GM12878 (cell line): Measurements from ENCODE around the gene PALLD. TPM values are rescaled to one million over a fixed set of nuclear protein-coding genes. Genes with fewer than 3 reads are reported as not detected.
A peak's percentile ranks its signal among the peaks of the same experiment; 100 is the strongest.

Experiments used
- ATAC-seq: fragments of 200-7000 bp; cut with Tn5 transposase; 3 replicates; pipeline ENCODE4 v1.9.1; 2020; ENCODE audit warnings: mild to moderate bottlenecking, moderate library complexity
- BruUV-seq: library from RNA; stranded (reverse); fragments of 400-500 nt; replicated peaks from 2 replicates; lab custom pipeline; 2021; lab: Mats Ljungman, UMichigan
- CTCF ChIA-PET: fragments of 300-600 bp; sonication (Branson Sonifier 250); formaldehyde crosslinking; extraction: SDS; loops from one replicate; lab custom pipeline; 2021; ENCODE audit warnings: inconsistent platforms; lab: Yijun Ruan, JAX
- POLR2A ChIA-PET: fragments of 350-600 bp; formaldehyde crosslinking; extraction: SDS; loops from one replicate; lab custom pipeline; 2021; ENCODE audit warnings: inconsistent platforms; lab: Charles Lee
- RAD21 ChIA-PET: fragments of 300-600 bp; sonication (Branson Sonifier 250); formaldehyde crosslinking; loops from one replicate; lab custom pipeline; 2023; ENCODE audit warnings: antibody characterized with exemption; ENCODE audit not compliant: unreplicated experiment; lab: Charles Lee
- SMC1A ChIA-PET: fragments of 300-600 bp; sonication (Branson Sonifier 250); formaldehyde crosslinking; loops from one replicate; lab custom pipeline; 2023; ENCODE audit not compliant: unreplicated experiment, uncharacterized antibody; lab: Charles Lee
- DNase-seq: peaks from one replicate; pipeline ENCODE4 v3.0.0-alpha.2; 2011; ENCODE audit warnings: low read depth, low spot score
- FAIRE-seq: peaks from 3 replicates; lab custom pipeline; 2011; peaks lifted over from hg19 to GRCh38; lab: Jason Lieb, UNC
- H2AFZ ChIP-seq: 2 replicates; pipeline ENCODE4 v1.6.0; 2011; ENCODE audit warnings: low read depth, low read length, control low read depth; ENCODE audit not compliant: control insufficient read depth
- H3K27ac ChIP-seq: 2 replicates; pipeline ENCODE4 v1.5.1; 2011; ENCODE audit warnings: control low read depth; ENCODE audit not compliant: control insufficient read depth, insufficient read depth
- H3K27me3 ChIP-seq, 2 experiments: replicated peaks in 1 of 2; 2 replicates each; pipeline versions ENCODE4 v1.6.0 to v1.6.1; 2011; ENCODE audit warnings: low read length in 1 of 2; ENCODE audit not compliant: control insufficient read depth in 2 of 2, insufficient read depth in 2 of 2
- H3K36me3 ChIP-seq, 2 experiments: 2 replicates each; pipeline ENCODE4 v1.5.1; 2011; ENCODE audit warnings: low read length in 1 of 2; ENCODE audit not compliant: control insufficient read depth in 2 of 2, insufficient read depth in 2 of 2
- H3K4me1 ChIP-seq: 2 replicates; pipeline ENCODE4 v1.6.1; 2011; ENCODE audit warnings: mild to moderate bottlenecking, low read length, moderate library complexity, mixed read lengths; ENCODE audit not compliant: control insufficient read depth, insufficient read depth
- H3K4me2 ChIP-seq: 2 replicates; pipeline ENCODE4 v1.6.0; 2011; ENCODE audit warnings: control low read depth; ENCODE audit not compliant: control insufficient read depth, insufficient read depth
- H3K4me3 ChIP-seq: fragments of 200-600 bp; sonication (generic); 2 replicates; pipeline ENCODE4 v1.5.1; 2016
- H3K79me2 ChIP-seq: 2 replicates; pipeline ENCODE4 v1.6.0; 2011; ENCODE audit warnings: low read length; ENCODE audit not compliant: control insufficient read depth, insufficient read depth
- H3K9ac ChIP-seq: 2 replicates; pipeline ENCODE4 v1.8.0; 2011; ENCODE audit warnings: low read length, control low read depth, mixed read lengths; ENCODE audit not compliant: control insufficient read depth, insufficient read depth
- H3K9me3 ChIP-seq: replicated peaks from 3 replicates; pipeline ENCODE4 v1.5.1; 2011; ENCODE audit warnings: mild to moderate bottlenecking, low read length; ENCODE audit not compliant: control insufficient read depth, insufficient read depth
- H4K20me1 ChIP-seq: 2 replicates; pipeline ENCODE4 v1.6.0; 2011; ENCODE audit not compliant: control insufficient read depth, insufficient read depth
- BACH1 ChIP-seq: fragments of 450-650 bp; IDR thresholded peaks from 2 replicates; pipeline ENCODE4 v1.6.1; 2017; ENCODE audit warnings: mild to moderate bottlenecking, borderline replicate concordance
- BMI1 ChIP-seq: fragments of 450-650 bp; IDR thresholded peaks from 2 replicates; pipeline ENCODE4 v1.6.1; 2016; ENCODE audit warnings: mild to moderate bottlenecking, moderate library complexity, borderline replicate concordance
- EGR1 ChIP-seq, 2 experiments: IDR thresholded peaks; 1 replicate in 1 of 2; 2 replicates in 1 of 2; pipeline ENCODE4 v1.6.1; 2011 to 2012; ENCODE audit warnings: low read depth in 2 of 2, low read length in 2 of 2, borderline replicate concordance in 1 of 2, mild to moderate bottlenecking in 1 of 2, moderate library complexity in 1 of 2
- GATAD2B ChIP-seq: fragments of 450-650 bp; conservative IDR thresholded peaks from 2 replicates; pipeline ENCODE4 v1.6.1; 2017; ENCODE audit warnings: low read depth, mild to moderate bottlenecking, moderate library complexity
- IRF4 ChIP-seq: IDR thresholded peaks from 2 replicates; pipeline ENCODE4 v1.6.1; 2011; ENCODE audit warnings: low read depth, low read length
- LARP7 ChIP-seq: fragments of 450-650 bp; IDR thresholded peaks from 2 replicates; pipeline ENCODE4 v1.6.1; 2017; ENCODE audit warnings: mild to moderate bottlenecking
- NFYB ChIP-seq: IDR thresholded peaks from 2 replicates; pipeline ENCODE4 v1.6.1; 2011; ENCODE audit warnings: low read depth, mild to moderate bottlenecking, low read length, improper control_type of control experiment, moderate library complexity; ENCODE audit not compliant: insufficient read depth
- NR2C1 ChIP-seq: fragments of 450-650 bp; IDR thresholded peaks from 2 replicates; pipeline ENCODE4 v1.6.1; 2017; ENCODE audit warnings: antibody characterized with exemption, mild to moderate bottlenecking, moderate library complexity
- NR2C2 ChIP-seq: IDR thresholded peaks from 2 replicates; pipeline ENCODE4 v1.6.1; 2011; ENCODE audit warnings: borderline replicate concordance, low read depth; ENCODE audit not compliant: control insufficient read depth, insufficient read length
- PML ChIP-seq: IDR thresholded peaks from 2 replicates; pipeline ENCODE4 v1.6.1; 2012; ENCODE audit warnings: low read length, inconsistent platforms
- POLR2A ChIP-seq: IDR thresholded peaks from 2 replicates; pipeline ENCODE4 v1.6.1; 2011; ENCODE audit warnings: low read depth, mild to moderate bottlenecking, low read length
- RELA ChIP-seq: fragments of 450-650 bp; IDR thresholded peaks from 2 replicates; pipeline ENCODE4 v1.8.0; 2014; ENCODE audit warnings: borderline replicate concordance; ENCODE audit not compliant: partially characterized antibody
- SIX5 ChIP-seq: IDR thresholded peaks from 2 replicates; pipeline ENCODE4 v1.6.1; 2011; ENCODE audit warnings: mild to moderate bottlenecking, low read depth, low read length, moderate library complexity; ENCODE audit not compliant: severe bottlenecking
- SP1 ChIP-seq: IDR thresholded peaks from one replicate; pipeline ENCODE4 v1.6.1; 2011; ENCODE audit warnings: low read depth, low read length
- WRNIP1 ChIP-seq: IDR thresholded peaks from 2 replicates; pipeline ENCODE4 v1.6.1; 2011; ENCODE audit warnings: low read depth, low read length, improper control_type of control experiment, borderline replicate concordance
- ZNF207 ChIP-seq: fragments of 450-650 bp; IDR thresholded peaks from 2 replicates; pipeline ENCODE4 v1.6.1; 2014; ENCODE audit warnings: antibody characterized with exemption, mild to moderate bottlenecking, borderline replicate concordance
- ZNF622 ChIP-seq: fragments of 450-650 bp; IDR thresholded peaks from 2 replicates; pipeline ENCODE4 v1.6.1; 2017; ENCODE audit warnings: mild to moderate bottlenecking, inconsistent platforms
- whole genome bisulfite sequencing: methylation state at CpG from one replicate; pipeline ENCODE4 v1.1.6; 2016; ENCODE audit warnings: low lambda C conversion rate; ENCODE audit not compliant: insufficient replicate concordance, insufficient coverage; ENCODE audit errors: missing lambda C conversion rate; 5-methylcytosine and 5-hydroxymethylcytosine counted together
- in situ Hi-C: fragments of 300-500 bp; cut with MboI; formaldehyde crosslinking; loops from 9 replicates; pipeline ENCODE4 v1.14.3; 2018; ENCODE audit warnings: mixed read lengths
- intact Hi-C: fragments of 100-400 bp; cut with micrococcal nuclease; formaldehyde crosslinking; loops from one replicate; pipeline ENCODE4 v1.14.2; 2022; ENCODE audit not compliant: unreplicated experiment
- polyA plus RNA-seq, 11 experiments: library from polyadenylated mRNA; depleted of rRNA in 4 of 11; unstranded in 6 of 11; stranded (reverse) in 5 of 11; fragments of >200 nt; fragmentation: Nextera tagmentation in 4 of 11; fragmentation: Illumina TruSeq in 1 of 11; extraction: Ambion mirVana in 4 of 11; extraction: Trizol in 1 of 11; gene quantifications; 1 replicate in 1 of 11; 2 replicates in 10 of 11; pipeline versions ENCODE4 v1.2.1 to v1.2.3, GENCODE V29; 2011 to 2016; ENCODE audit warnings: inconsistent platforms in 2 of 11, missing spikeins in 2 of 11, low read depth in 1 of 11
- total RNA-seq, 4 experiments: library from RNA; depleted of rRNA in 3 of 4; stranded (reverse); fragments of >200 nt in 3 of 4; fragmentation: Illumina TruSeq in 1 of 4; extraction: Trizol in 1 of 4; gene quantifications; 2 replicates each; pipeline versions ENCODE4 v1.2.1 to v1.2.3, GENCODE V29; 2013 to 2021
- TF ChIP-seq, protein P1 (sequence below): fragments of 450-650 bp; IDR thresholded peaks from 2 replicates; pipeline ENCODE4 v1.6.1; 2016; ENCODE audit warnings: mild to moderate bottlenecking
- TF ChIP-seq, protein P2 (sequence below): IDR thresholded peaks from 2 replicates; pipeline ENCODE4 v1.6.1; 2012; ENCODE audit warnings: low read depth, low read length, improper control_type of control experiment

PALLD gene
- total and polyA plus RNA-seq, 10 of the 15 experiments (the other 5 are each of a cell fraction or from before 2014, with no cell fraction given), result 1.0 to 7.7 (median 1.7) TPM

DNA sequence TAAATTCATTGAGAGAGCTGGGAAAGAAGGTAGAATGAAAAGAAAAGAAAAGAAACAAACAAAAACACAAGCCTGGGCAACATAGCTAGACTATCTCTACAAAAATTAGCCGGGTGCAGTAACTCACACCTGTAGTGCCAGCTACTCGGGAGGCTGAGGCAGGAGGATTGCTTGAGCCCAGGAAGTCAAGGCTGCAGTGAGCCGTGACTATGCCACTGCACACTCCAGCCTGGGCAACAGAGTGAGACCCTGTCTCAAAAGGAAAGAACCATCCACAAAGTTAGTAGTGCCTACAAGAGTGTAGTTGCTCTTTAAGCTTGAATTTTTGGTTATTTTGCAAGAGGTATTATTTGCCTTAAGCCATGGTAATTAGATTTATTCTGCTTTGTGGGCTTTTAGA lies 355.5 kb downstream of the PALLD start (continued):
- TF ChIP-seq, protein P1, sequence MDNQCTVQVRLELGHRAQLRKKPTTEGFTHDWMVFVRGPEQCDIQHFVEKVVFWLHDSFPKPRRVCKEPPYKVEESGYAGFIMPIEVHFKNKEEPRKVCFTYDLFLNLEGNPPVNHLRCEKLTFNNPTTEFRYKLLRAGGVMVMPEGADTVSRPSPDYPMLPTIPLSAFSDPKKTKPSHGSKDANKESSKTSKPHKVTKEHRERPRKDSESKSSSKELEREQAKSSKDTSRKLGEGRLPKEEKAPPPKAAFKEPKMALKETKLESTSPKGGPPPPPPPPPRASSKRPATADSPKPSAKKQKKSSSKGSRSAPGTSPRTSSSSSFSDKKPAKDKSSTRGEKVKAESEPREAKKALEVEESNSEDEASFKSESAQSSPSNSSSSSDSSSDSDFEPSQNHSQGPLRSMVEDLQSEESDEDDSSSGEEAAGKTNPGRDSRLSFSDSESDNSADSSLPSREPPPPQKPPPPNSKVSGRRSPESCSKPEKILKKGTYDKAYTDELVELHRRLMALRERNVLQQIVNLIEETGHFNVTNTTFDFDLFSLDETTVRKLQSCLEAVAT, result no peak
- TF ChIP-seq, protein P2, sequence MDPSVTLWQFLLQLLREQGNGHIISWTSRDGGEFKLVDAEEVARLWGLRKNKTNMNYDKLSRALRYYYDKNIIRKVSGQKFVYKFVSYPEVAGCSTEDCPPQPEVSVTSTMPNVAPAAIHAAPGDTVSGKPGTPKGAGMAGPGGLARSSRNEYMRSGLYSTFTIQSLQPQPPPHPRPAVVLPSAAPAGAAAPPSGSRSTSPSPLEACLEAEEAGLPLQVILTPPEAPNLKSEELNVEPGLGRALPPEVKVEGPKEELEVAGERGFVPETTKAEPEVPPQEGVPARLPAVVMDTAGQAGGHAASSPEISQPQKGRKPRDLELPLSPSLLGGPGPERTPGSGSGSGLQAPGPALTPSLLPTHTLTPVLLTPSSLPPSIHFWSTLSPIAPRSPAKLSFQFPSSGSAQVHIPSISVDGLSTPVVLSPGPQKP, result no peak
- no peak for TF ChIP-seq LARP7
- no peak for TF ChIP-seq EGR1 (IDR thresholded peaks at IDR 0.05; ENCODE audit: borderline replicate concordance in 1 of 2, low read depth in 2 of 2, low read length in 2 of 2)
- no peak for TF ChIP-seq NR2C1
- TF ChIP-seq ZNF207, result no peak

DNA sequence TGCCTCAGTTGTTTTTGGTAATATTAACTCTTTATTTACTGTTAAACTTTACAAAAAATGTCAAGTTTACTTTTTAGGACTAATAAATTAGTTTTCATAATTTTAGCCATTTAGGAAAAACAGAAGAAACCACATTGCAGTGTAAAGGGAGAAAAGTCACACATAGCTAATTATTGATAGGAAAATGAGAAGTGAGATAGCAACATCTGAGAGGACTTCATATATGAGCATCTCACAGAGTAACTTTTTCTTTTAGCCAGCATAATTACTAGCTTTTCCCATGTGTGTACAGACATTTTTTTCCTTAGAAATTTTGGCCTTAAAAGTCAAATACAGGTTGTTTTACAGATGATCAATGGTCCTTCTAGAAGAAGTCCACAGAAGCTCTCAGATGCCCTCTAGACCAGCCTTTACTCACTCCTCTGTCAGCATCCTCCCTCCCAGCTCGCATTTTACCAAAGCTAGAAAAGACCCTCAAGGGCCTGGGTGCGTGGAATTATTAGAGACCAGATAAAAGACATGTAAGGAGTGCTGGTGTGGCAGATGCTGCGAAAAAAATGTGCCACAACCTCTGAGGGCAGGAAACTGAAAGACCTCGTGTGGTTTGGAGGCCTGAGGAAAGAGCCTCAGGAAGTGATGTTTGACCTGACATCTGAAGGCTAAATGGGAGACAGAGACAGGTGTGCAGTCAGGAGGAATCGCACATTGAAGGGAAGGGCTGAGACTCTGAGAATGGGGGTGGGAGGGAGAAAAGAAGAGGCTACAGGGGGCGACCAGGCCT lies 356.3 kb downstream of the PALLD start:
- Histone ChIP-seq H3K36me3 (no peaks in the 10 kb centered on the region), H3K4me1 (peaks cover 8% of the 10 kb centered on the region), H3K79me2 (no peaks in the 10 kb centered on the region), H2AFZ (no peak overlapping the region), H3K9ac (no peak overlapping the region), H3K9me3 (no peaks in the 10 kb centered on the region; the same call in 2 of the 3 replicates), H3K4me3 (no peak overlapping the region), H3K27me3 (no peaks in the 10 kb centered on the region), H4K20me1 (no peaks in the 10 kb centered on the region), H3K4me2 (peak overlapping the region; percentile 49; the same call in 1 of the 2 replicates), H3K27ac (no peak overlapping the region)
- no peak for FAIRE-seq
- BruUV-seq, result no TSS peak
- POLR2A ChIA-PET, result interaction anchor here (0.8 to 1.1 kb wide), 3 partner anchors 128 to 171 kb away, joined by 3 to 5 read pairs (median 4); partner anchors contain the start of gene CBR4
- WGBS, result 38% methylated on average over 6 of the region's 6 CpGs
- intact Hi-C loops (loop anchor here (5.0 kb wide), 1 partner anchor 131 kb away; no protein-coding TSS in a partner anchor), in situ Hi-C loops (no loop called here)
- SMC1A ChIA-PET, result interaction anchor here (0.7 to 5.7 kb wide), 19 partner anchors 9 to 669 kb away, joined by 3 to 53 read pairs (median 4); no protein-coding TSS in a partner anchor
- CTCF ChIA-PET, result interaction anchor here (0.7 to 1.4 kb wide), 8 partner anchors 10 to 713 kb away, joined by 3 to 6 read pairs (median 3); no protein-coding TSS in a partner anchor
- ATAC-seq, result peak; percentile 66
- DNase-seq, result peak; percentile 24
- RAD21 ChIA-PET, result interaction anchor here (0.8 to 1.5 kb wide), 10 partner anchors 20 to 143 kb away, joined by 3 to 5 read pairs (median 3); no protein-coding TSS in a partner anchor
- TF ChIP-seq GATAD2B (no peak), RELA (no peak), WRNIP1 (no peak), NR2C2 (no peak), PML (no peak), NFYB (no peak), SIX5 (no peak), SP1 (no peak), POLR2A (no peak), IRF4 (no peak), EGR1 (IDR thresholded peaks at IDR 0.05; ENCODE audit: borderline replicate concordance in 1 of 2, low read depth in 2 of 2, low read length in 2 of 2) (no peak), BMI1 (no peak), ZNF622 (no peak), BACH1 (no peak)
